ENCODE results near the gene NUMBL. TPM values are rescaled to one million over a fixed set of nuclear protein-coding genes. Genes with fewer than 3 reads are reported as not detected.
A peak's percentile ranks its signal among the peaks of the same experiment; 100 is the strongest.

NUMBL gene
- total RNA-seq, 1 experiment from 2014 or later, result 14.5 TPM

- Histone ChIP-seq H3F3A (ENCODE audit: low read length, unreplicated experiment) (no peaks in the 10 kb centered on the region), H3K27ac (ENCODE audit: low read length) (peak within 1 kb of the TSS; percentile 100), H2AFZ (ENCODE audit: low read length) (no peak within 1 kb of the TSS), H3K9ac (ENCODE audit: low read length) (peak within 1 kb of the TSS; percentile 99), H3K4me2 (ENCODE audit: low read length) (peak within 1 kb of the TSS; percentile 95), H3K27me3 (ENCODE audit: low read length) (no peaks in the 10 kb centered on the region), H3K9me3 (ENCODE audit: low read length) (no peaks in the 10 kb centered on the region), H3K4me1 (ENCODE audit: insufficient read depth, low read length) (peaks cover 26% of the 10 kb centered on the region), H3K36me3 (ENCODE audit: low read depth, low read length) (no peaks in the 10 kb centered on the region), H4K20me1 (ENCODE audit: low read length) (peaks cover 23% of the 10 kb centered on the region), H3K4me3 (ENCODE audit: low read length) (peak within 1 kb of the TSS; percentile 99), H3K79me2 (ENCODE audit: low read length) (peaks cover 46% of the 10 kb centered on the region), H3K9me2 (replicated peaks; ENCODE audit: low read length) (no peaks in the 10 kb centered on the region)
- ChIA-PET CTCF (interaction anchor here (0.5 to 0.6 kb wide), 2 partner anchors 35 to 36 kb away, joined by 3 to 6 read pairs; no protein-coding TSS in a partner anchor), POLR2A (ENCODE audit: unreplicated experiment) (interaction anchor here (0.5 kb wide), 1 partner anchor 251 kb away, joined by 4 read pairs; no protein-coding TSS in a partner anchor)
- peak; percentile 37 for ATAC-seq
- DNase-seq, result peak; percentile 97
- BruUV-seq (replicated peaks), result TSS peak; percentile 83
- TF ChIP-seq, protein P1, sequence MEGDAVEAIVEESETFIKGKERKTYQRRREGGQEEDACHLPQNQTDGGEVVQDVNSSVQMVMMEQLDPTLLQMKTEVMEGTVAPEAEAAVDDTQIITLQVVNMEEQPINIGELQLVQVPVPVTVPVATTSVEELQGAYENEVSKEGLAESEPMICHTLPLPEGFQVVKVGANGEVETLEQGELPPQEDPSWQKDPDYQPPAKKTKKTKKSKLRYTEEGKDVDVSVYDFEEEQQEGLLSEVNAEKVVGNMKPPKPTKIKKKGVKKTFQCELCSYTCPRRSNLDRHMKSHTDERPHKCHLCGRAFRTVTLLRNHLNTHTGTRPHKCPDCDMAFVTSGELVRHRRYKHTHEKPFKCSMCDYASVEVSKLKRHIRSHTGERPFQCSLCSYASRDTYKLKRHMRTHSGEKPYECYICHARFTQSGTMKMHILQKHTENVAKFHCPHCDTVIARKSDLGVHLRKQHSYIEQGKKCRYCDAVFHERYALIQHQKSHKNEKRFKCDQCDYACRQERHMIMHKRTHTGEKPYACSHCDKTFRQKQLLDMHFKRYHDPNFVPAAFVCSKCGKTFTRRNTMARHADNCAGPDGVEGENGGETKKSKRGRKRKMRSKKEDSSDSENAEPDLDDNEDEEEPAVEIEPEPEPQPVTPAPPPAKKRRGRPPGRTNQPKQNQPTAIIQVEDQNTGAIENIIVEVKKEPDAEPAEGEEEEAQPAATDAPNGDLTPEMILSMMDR (conservative IDR thresholded peaks at IDR 0.05; ENCODE audit: low read depth, low read length), result no peak
- no peak for TF ChIP-seq EZH2phosphoT487 (IDR thresholded peaks at IDR 0.05; ENCODE audit: borderline replicate concordance, low read length)
- no peak for TF ChIP-seq EZH2 (IDR thresholded peaks at IDR 0.05; ENCODE audit: low read length, unreplicated experiment)
- intact Hi-C loops (cut with micrococcal nuclease), result loop anchor here (2.0 to 5.0 kb wide), 2 partner anchors 34 to 54 kb away; partner anchors contain the start of genes ACTMAP and SNRPA
Observed at GRCh38 chr19:40716482-40717324, 26.3 kb upstream of the NUMBL start, which contains the start of the genes COQ8B and ITPKC. Gene COQ8B (minus strand): TSS chr19:40716886. CDS start chr19:40714632, 2,254 bp downstream. Gene ITPKC (plus strand): TSS chr19:40717112. CDS start chr19:40717136, 24 bp downstream.

- ATAC-seq (peak; percentile 11), DNase-seq (peak; percentile 91)
- Histone ChIP-seq H3K9me3 (ENCODE audit: low read length) (no peaks in the 10 kb centered on the region), H3K9me2 (replicated peaks; ENCODE audit: low read length) (no peaks in the 10 kb centered on the region), H3K4me2 (ENCODE audit: low read length) (peak overlapping the region; percentile 95), H3K27me3 (ENCODE audit: low read length) (no peaks in the 10 kb centered on the region), H3K4me3 (ENCODE audit: low read length) (peak overlapping the region; percentile 99), H3K27ac (ENCODE audit: low read length) (peak overlapping the region; percentile 100), H3F3A (ENCODE audit: low read length, unreplicated experiment) (no peaks in the 10 kb centered on the region), H4K20me1 (ENCODE audit: low read length) (peaks cover 23% of the 10 kb centered on the region), H3K9ac (ENCODE audit: low read length) (peak overlapping the region; percentile 99), H2AFZ (ENCODE audit: low read length) (no peak overlapping the region), H3K79me2 (ENCODE audit: low read length) (peaks cover 39% of the 10 kb centered on the region), H3K4me1 (ENCODE audit: insufficient read depth, low read length) (peaks cover 22% of the 10 kb centered on the region), H3K36me3 (ENCODE audit: low read depth, low read length) (no peaks in the 10 kb centered on the region)
- POLR2A ChIA-PET (ENCODE audit: unreplicated experiment), result no interaction called here
- CTCF ChIA-PET, result interaction anchor here (0.6 kb wide), 1 partner anchor 34 kb away, joined by 3 read pairs; no protein-coding TSS in a partner anchor
- intact Hi-C loops (cut with micrococcal nuclease), result loop anchor here (2.0 to 5.0 kb wide), 2 partner anchors 35 to 54 kb away; partner anchors contain the start of genes ACTMAP and SNRPA
- BruUV-seq (replicated peaks), result no TSS peak
- TF ChIP-seq EZH2 (IDR thresholded peaks at IDR 0.05; ENCODE audit: low read length, unreplicated experiment) (no peak), EZH2phosphoT487 (IDR thresholded peaks at IDR 0.05; ENCODE audit: borderline replicate concordance, low read length) (no peak)
- TF ChIP-seq, protein P1 (conservative IDR thresholded peaks at IDR 0.05; ENCODE audit: low read depth, low read length), result no peak
Observed at GRCh38 chr19:40716031-40716481, 25.6 kb upstream of the NUMBL start.

Data from PC-3 (cell line).